ENCODE results near the gene SLC2A5. TPM values are rescaled to one million over a fixed set of nuclear protein-coding genes. Genes with fewer than 3 reads are reported as not detected.

Gene SLC2A5
- total and polyA plus RNA-seq, 4 donors: 0.16 to 2.8 (median 1.5) TPM

DNA sequence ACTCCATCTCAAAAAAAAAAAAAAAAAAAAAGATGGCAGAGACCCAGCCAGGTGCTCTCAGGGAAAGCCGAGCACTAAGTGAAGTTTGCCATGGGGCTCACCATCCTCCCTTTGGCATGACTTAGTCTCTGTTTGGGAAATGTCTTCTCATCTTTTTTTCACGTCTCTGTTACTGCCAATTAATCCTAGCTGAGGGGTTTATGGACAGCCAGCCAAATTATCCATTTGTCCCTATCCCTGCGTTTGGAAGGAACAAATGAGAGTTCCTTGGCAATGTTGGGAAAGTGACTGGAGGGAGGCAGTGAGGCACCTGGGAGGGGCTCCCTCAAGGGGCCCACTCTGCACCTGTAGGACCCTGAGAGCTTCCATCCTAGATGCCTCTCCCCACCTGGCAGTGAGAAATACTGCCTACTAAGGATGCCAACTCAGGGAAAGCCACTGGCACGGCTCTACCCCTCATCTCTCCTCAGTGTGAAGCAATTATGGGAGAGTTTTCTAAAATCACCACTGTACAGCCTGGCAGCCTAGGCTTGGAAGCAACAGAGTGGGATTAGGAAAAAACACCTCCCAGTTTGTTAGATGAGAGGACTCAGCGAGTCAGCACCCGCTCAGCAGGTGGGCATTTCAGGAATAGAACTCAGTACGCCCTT, 23.4 kb downstream of the SLC2A5 start:
- no peak for ATAC-seq (ENCODE audit: insufficient read depth, low FRiP score)
- Histone ChIP-seq H3K27me3 (ENCODE audit: control insufficient read depth in 3 of 3, insufficient read depth in 3 of 3, low read length in 2 of 3) (peaks cover 0 to 2% (median 0%) of the 10 kb centered on the region in 3 donors), H3K4me3 (no peak overlapping the region), H3K9me3 (ENCODE audit: control insufficient read depth in 4 of 4, insufficient read depth in 3 of 4, low read length in 3 of 4) (no peaks in the 10 kb centered on the region), H3K4me1 (ENCODE audit: control insufficient read depth in 5 of 5, insufficient read depth in 5 of 5, low read length in 5 of 5) (peaks cover 0 to 3% (median 0%) of the 10 kb centered on the region in 5 donors), H3K27ac (ENCODE audit: low read depth in 1 of 2, low read length in 1 of 2) (no peak overlapping the region), H3K9ac (ENCODE audit: insufficient read depth in 1 of 2, low read length in 2 of 2) (no peak overlapping the region), H3K36me3 (ENCODE audit: control insufficient read depth in 4 of 4, insufficient read depth in 4 of 4, low read length in 4 of 4) (no peaks in the 10 kb centered on the region)
- WGBS, 2 donors: 81 to 97% methylated on average over 7 of the region's 7 CpGs
- no peak for TF ChIP-seq CTCF (IDR thresholded peaks at IDR 0.05; ENCODE audit: control extremely low read depth, extremely low read depth)
- no peak for DNase-seq

- Histone ChIP-seq H3K4me3 (no peak overlapping the region), H3K4me1 (ENCODE audit: control insufficient read depth in 5 of 5, insufficient read depth in 5 of 5, low read length in 5 of 5) (peaks cover 0 to 8% (median 0%) of the 10 kb centered on the region in 5 donors), H3K36me3 (ENCODE audit: control insufficient read depth in 4 of 4, insufficient read depth in 4 of 4, low read length in 4 of 4) (no peaks in the 10 kb centered on the region), H3K27ac (ENCODE audit: low read depth in 1 of 2, low read length in 1 of 2) (no peak overlapping the region), H3K9ac (ENCODE audit: insufficient read depth in 1 of 2, low read length in 2 of 2) (no peak overlapping the region), H3K9me3 (ENCODE audit: control insufficient read depth in 4 of 4, insufficient read depth in 3 of 4, low read length in 3 of 4) (no peaks in the 10 kb centered on the region), H3K27me3 (ENCODE audit: control insufficient read depth in 3 of 3, insufficient read depth in 3 of 3, low read length in 2 of 3) (peaks cover 0 to 5% (median 0%) of the 10 kb centered on the region in 3 donors)
- ATAC-seq (ENCODE audit: insufficient read depth, low FRiP score): no peak
- TF ChIP-seq CTCF (IDR thresholded peaks at IDR 0.05; ENCODE audit: control extremely low read depth, extremely low read depth): no peak
- no peak for DNase-seq
- WGBS, 2 donors: 96 to 99% methylated on average over 4 of the region's 4 CpGs
Measured at GRCh38 chr1:9044236-9044635, 25.2 kb downstream of the SLC2A5 start.

DNA sequence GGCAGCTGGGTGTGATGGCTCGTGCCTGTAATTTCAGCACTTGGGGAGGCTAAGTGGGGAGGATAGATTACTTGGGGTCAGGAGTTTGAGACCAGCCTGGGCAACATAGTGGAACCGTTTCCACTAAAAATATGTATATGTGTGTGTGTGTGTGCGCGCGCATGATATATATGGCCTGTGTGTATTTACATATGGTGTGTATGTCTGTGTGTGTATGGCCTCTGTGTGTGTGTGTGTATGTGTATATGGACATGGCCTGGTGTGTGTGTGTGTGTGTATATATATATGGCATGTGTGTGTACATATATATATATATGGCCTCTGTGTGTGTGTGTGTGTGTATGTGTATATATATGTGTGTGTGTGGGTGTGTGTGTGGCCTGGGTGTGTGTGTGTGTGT, 27.2 kb downstream of the SLC2A5 start:
- H3K4me1 ChIP-seq (ENCODE audit: control insufficient read depth in 5 of 5, insufficient read depth in 5 of 5, low read length in 5 of 5): peaks cover 0 to 9% (median 0%) of the 10 kb centered on the region in 5 donors
- H3K9me3 ChIP-seq (ENCODE audit: control insufficient read depth in 4 of 4, insufficient read depth in 3 of 4, low read length in 3 of 4): no peaks in the 10 kb centered on the region
- no peak overlapping the region for H3K4me3 ChIP-seq
- H3K27ac ChIP-seq (ENCODE audit: low read depth in 1 of 2, low read length in 1 of 2): no peak overlapping the region
- ATAC-seq (ENCODE audit: insufficient read depth, low FRiP score): no peak
- peaks cover 0 to 5% (median 0%) of the 10 kb centered on the region in 3 donors for H3K27me3 ChIP-seq (ENCODE audit: control insufficient read depth in 3 of 3, insufficient read depth in 3 of 3, low read length in 2 of 3)
- no peak overlapping the region for H3K9ac ChIP-seq (ENCODE audit: insufficient read depth in 1 of 2, low read length in 2 of 2)
- DNase-seq: no peak
- no peaks in the 10 kb centered on the region for H3K36me3 ChIP-seq (ENCODE audit: control insufficient read depth in 4 of 4, insufficient read depth in 4 of 4, low read length in 4 of 4)
- TF ChIP-seq CTCF (IDR thresholded peaks at IDR 0.05; ENCODE audit: control extremely low read depth, extremely low read depth): no peak
- 92 to 96% methylated on average over 5 of the region's 5 CpGs for whole genome bisulfite sequencing, 2 donors

Measured in lung (tissue), 12 donors.